Thyroid gland (tissue), 4 donors: ENCODE data around the gene KLF9. TPM values are rescaled to one million over a fixed set of nuclear protein-coding genes. Genes with fewer than 3 reads are reported as not detected.
"Not testable (repeated sequence)": the region's sequence is repeated elsewhere in the genome, so short reads cannot be mapped to it uniquely, and the experiment has no call there.

Experiments used
- DNase-seq, 2 donors: peaks; one replicate each; pipeline ENCODE4 v3.0.0-alpha.2; 2019
- H3K27ac ChIP-seq, 3 donors: fragments of 200-600 bp; sonication (generic); 1 replicate in 2 of 3; 2 replicates in 1 of 3; pipeline ENCODE4 v1.5.1; 2016 to 2019; ENCODE audit warnings: mild to moderate bottlenecking in 1 of 3, moderate library complexity in 1 of 3
- H3K27me3 ChIP-seq: fragments of 200-600 bp; sonication (generic); one replicate; pipeline ENCODE4 v1.5.1; 2019
- H3K36me3 ChIP-seq, 2 donors: fragments of 200-600 bp; sonication (generic); one replicate each; pipeline ENCODE4 v1.5.1; 2016 to 2019
- H3K4me1 ChIP-seq, 2 donors: fragments of 200-600 bp; sonication (generic); one replicate each; pipeline ENCODE4 v1.5.1; 2017 to 2019
- H3K4me3 ChIP-seq, 3 donors: fragments of 200-600 bp; sonication (generic); replicated peaks in 1 of 3; 1 replicate in 2 of 3; 2 replicates in 1 of 3; pipeline ENCODE4 v1.5.1; 2016; ENCODE audit warnings: mild to moderate bottlenecking in 1 of 3
- H3K9me3 ChIP-seq: fragments of 200-600 bp; sonication (generic); one replicate; pipeline ENCODE4 v1.5.1; 2017
- CTCF ChIP-seq, 6 experiments: fragments of 200-600 bp in 3 of 6; fragments of 450-650 bp in 3 of 6; sonication (generic) in 3 of 6; IDR thresholded peaks; one replicate each; pipeline ENCODE4 v1.5.1; 2016 to 2019; ENCODE audit warnings: antibody characterized with exemption in 6 of 6, mild to moderate bottlenecking in 2 of 6, inconsistent platforms in 1 of 6, moderate library complexity in 1 of 6
- POLR2A ChIP-seq, 2 donors: fragments of 450-650 bp; IDR thresholded peaks; one replicate each; pipeline ENCODE4 v1.6.1; 2017; ENCODE audit warnings: antibody characterized with exemption in 2 of 2, mild to moderate bottlenecking in 2 of 2, moderate library complexity in 1 of 2
- WGBS, 2 donors: methylation state at CpG; one replicate each; pipeline ENCODE4 v1.1.5; 2017; 5-methylcytosine and 5-hydroxymethylcytosine counted together
- intact Hi-C: fragments of 100-400 bp; cut with DNase I; formaldehyde crosslinking; loops from one replicate; pipeline ENCODE4 v1.15.1; 2023
- total RNA-seq, 4 donors: library from RNA; depleted of rRNA; stranded (reverse); fragments of >200 nt; gene quantifications; one replicate each; pipeline ENCODE4 v1.2.3, GENCODE V29; 2016

Gene KLF9
- total RNA-seq, 4 donors from 2014 or later: 96.3 to 155 (median 125) TPM

GRCh38 chr9:70402213-70402612, 12.2 kb downstream of the KLF9 start:
- no peak overlapping the region for H3K4me3 ChIP-seq
- peak overlapping the region in 2 of 3 donors; percentile 68 to 76 for H3K27ac ChIP-seq
- no peaks in the 10 kb centered on the region for H3K36me3 ChIP-seq
- no peaks in the 10 kb centered on the region for H3K9me3 ChIP-seq
- intact Hi-C loops: no loop called here
- DNase-seq: no peak
- peaks cover 71 to 87% of the 10 kb centered on the region in 2 donors for H3K4me1 ChIP-seq
- WGBS, 2 donors: 29 to 42% methylated on average over 1 of the region's 1 CpG
- no peak for TF ChIP-seq CTCF (IDR thresholded peaks at IDR 0.05)
- no peak for TF ChIP-seq POLR2A (IDR thresholded peaks at IDR 0.05)
- H3K27me3 ChIP-seq: no peaks in the 10 kb centered on the region

- H3K4me1 ChIP-seq: peaks cover 63 to 85% of the 10 kb centered on the region in 2 donors
- peak overlapping the region in 1 of 3 donors; percentile 76 for H3K27ac ChIP-seq
- H3K27me3 ChIP-seq, H3K4me3 ChIP-seq, DNase-seq, intact Hi-C loops, H3K36me3 ChIP-seq, H3K9me3 ChIP-seq: not testable (repeated sequence)
- WGBS, 2 donors: 94 to 97% methylated on average over 6 of the region's 6 CpGs
Measured at GRCh38 chr9:70401241-70401640, 13.2 kb downstream of the KLF9 start.

GRCh38 chr9:70400107-70400892, 14.2 kb downstream of the KLF9 start:
- WGBS, 2 donors: 74 to 91% methylated on average over 5 of the region's 5 CpGs
- Histone ChIP-seq H3K9me3 (no peaks in the 10 kb centered on the region), H3K4me3 (no peak overlapping the region), H3K36me3 (no peaks in the 10 kb centered on the region), H3K27me3 (no peaks in the 10 kb centered on the region), H3K27ac (peak overlapping the region; percentile 0 to 64 (median 24)), H3K4me1 (peaks cover 60 to 80% of the 10 kb centered on the region in 2 donors)
- intact Hi-C loops: no loop called here
- TF ChIP-seq CTCF (IDR thresholded peaks at IDR 0.05) (no peak), POLR2A (IDR thresholded peaks at IDR 0.05) (no peak)
- DNase-seq: no peak

- no peak for TF ChIP-seq CTCF (IDR thresholded peaks at IDR 0.05)
- TF ChIP-seq POLR2A (IDR thresholded peaks at IDR 0.05): no peak
- Histone ChIP-seq H3K9me3 (no peaks in the 10 kb centered on the region), H3K36me3 (no peaks in the 10 kb centered on the region), H3K27me3 (no peaks in the 10 kb centered on the region), H3K27ac (peak overlapping the region; percentile 18 to 64 (median 44)), H3K4me3 (no peak overlapping the region), H3K4me1 (peaks cover 65 to 73% of the 10 kb centered on the region in 2 donors)
- DNase-seq: no peak
- intact Hi-C loops: no loop called here
Measured at GRCh38 chr9:70399141-70399540, 15.3 kb downstream of the KLF9 start.

GRCh38 chr9:70398145-70398556, 16.3 kb downstream of the KLF9 start:
- no peak overlapping the region for H3K4me3 ChIP-seq
- H3K36me3 ChIP-seq: no peaks in the 10 kb centered on the region
- H3K27me3 ChIP-seq: no peaks in the 10 kb centered on the region
- H3K4me1 ChIP-seq: peaks cover 58 to 73% of the 10 kb centered on the region in 2 donors
- intact Hi-C loops: no loop called here
- H3K9me3 ChIP-seq: no peaks in the 10 kb centered on the region
- TF ChIP-seq CTCF (IDR thresholded peaks at IDR 0.05): no peak
- no peak for TF ChIP-seq POLR2A (IDR thresholded peaks at IDR 0.05)
- H3K27ac ChIP-seq: peak overlapping the region in 2 of 3 donors; percentile 38 to 64
- DNase-seq: no peak
- WGBS, 2 donors: 58 to 67% methylated on average over 4 of the region's 4 CpGs
